Common myeloid progenitor, CD34-positive (primary cell): ENCODE results near the gene HIP1.

Experiments used
- CTCF ChIA-PET: fragments of 350-600 bp; sonication (Branson Sonifier 250); formaldehyde crosslinking; loops from one replicate; lab custom pipeline; 2021; ENCODE audit warnings: antibody characterized with exemption; lab: Charles Lee
- POLR2A ChIA-PET: fragments of 350-600 bp; sonication (Branson Sonifier 250); formaldehyde crosslinking; loops from one replicate; lab custom pipeline; 2021; ENCODE audit warnings: antibody characterized with exemption; lab: Charles Lee
- DNase-seq, 3 donors: peaks; one replicate each; pipeline versions ENCODE4 v3.0.0 to v3.0.0-alpha.2; 2013
- H3K27ac ChIP-seq, 2 experiments: 1 replicate in 1 of 2; 2 replicates in 1 of 2; pipeline ENCODE4 v1.7.0; 2013; ENCODE audit warnings: inconsistent platforms in 2 of 2, low read length in 2 of 2, mild to moderate bottlenecking in 2 of 2, low read depth in 1 of 2, moderate library complexity in 1 of 2; ENCODE audit not compliant: severe bottlenecking in 2 of 2, insufficient read depth in 1 of 2, poor library complexity in 1 of 2
- H3K27me3 ChIP-seq, 5 experiments: replicated peaks in 2 of 5; 1 replicate in 3 of 5; 2 replicates in 2 of 5; pipeline versions ENCODE4 v1.6.1 to v1.7.0; 2013; ENCODE audit warnings: low read length in 4 of 5, mild to moderate bottlenecking in 2 of 5, moderate library complexity in 2 of 5, inconsistent platforms in 1 of 5; ENCODE audit not compliant: insufficient read depth in 5 of 5, control insufficient read depth in 4 of 5
- H3K36me3 ChIP-seq, 4 experiments: 1 replicate in 2 of 4; 2 replicates in 2 of 4; pipeline versions ENCODE4 v1.6.1 to v1.7.0; 2013; ENCODE audit warnings: low read length in 3 of 4, control low read depth in 1 of 4, mild to moderate bottlenecking in 1 of 4; ENCODE audit not compliant: control insufficient read depth in 4 of 4, insufficient read depth in 4 of 4
- H3K4me1 ChIP-seq, 4 experiments: 1 replicate in 3 of 4; 2 replicates in 1 of 4; pipeline versions ENCODE4 v1.6.1 to v1.7.1; 2013; ENCODE audit warnings: low read length in 3 of 4, mild to moderate bottlenecking in 3 of 4, control low read depth in 1 of 4, inconsistent platforms in 1 of 4, moderate library complexity in 1 of 4; ENCODE audit not compliant: control insufficient read depth in 4 of 4, insufficient read depth in 4 of 4; ENCODE audit errors: control extremely low read depth in 1 of 4
- H3K4me3 ChIP-seq, 7 experiments: 1 replicate in 4 of 7; 2 replicates in 3 of 7; pipeline versions ENCODE4 v1.5.1 to v1.7.0; 2013; ENCODE audit warnings: mild to moderate bottlenecking in 7 of 7, low read length in 6 of 7, moderate library complexity in 6 of 7, inconsistent platforms in 2 of 7, low read depth in 2 of 7, control low read depth in 1 of 7; ENCODE audit not compliant: insufficient read depth in 4 of 7, control insufficient read depth in 1 of 7; ENCODE audit errors: extremely low read depth in 1 of 7
- H3K9me3 ChIP-seq, 5 experiments: 1 replicate in 4 of 5; 2 replicates in 1 of 5; pipeline versions ENCODE4 v1.6.1 to v1.7.1; 2013; ENCODE audit warnings: low read length in 4 of 5, mild to moderate bottlenecking in 2 of 5, inconsistent platforms in 1 of 5, low read depth in 1 of 5, moderate library complexity in 1 of 5; ENCODE audit not compliant: control insufficient read depth in 4 of 5, insufficient read depth in 2 of 5; ENCODE audit errors: control extremely low read depth in 1 of 5
- WGBS: methylation state at CpG from one replicate; pipeline ENCODE4 v1.1.5; 2013; ENCODE audit not compliant: insufficient coverage; 5-methylcytosine and 5-hydroxymethylcytosine counted together

HIP1 gene

GRCh38 chr7:75669579-75669978, 69.2 kb downstream of the HIP1 start:
- H3K4me1 ChIP-seq, result peaks cover 0 to 1% (median 0%) of the 10 kb centered on the region in 4 experiments
- H3K4me3 ChIP-seq, result no peak overlapping the region
- POLR2A ChIA-PET, result no interaction called here
- H3K36me3 ChIP-seq, result no peaks in the 10 kb centered on the region
- CTCF ChIA-PET, result interaction anchor here (1.2 kb wide), 1 partner anchor 19 kb away, joined by 3 read pairs; no protein-coding TSS in a partner anchor
- H3K27me3 ChIP-seq, result no peaks in the 10 kb centered on the region
- H3K27ac ChIP-seq, result no peak overlapping the region
- DNase-seq, result no peak
- 76% methylated on average over 3 of the region's 4 CpGs for WGBS
- no peaks in the 10 kb centered on the region for H3K9me3 ChIP-seq

DNA sequence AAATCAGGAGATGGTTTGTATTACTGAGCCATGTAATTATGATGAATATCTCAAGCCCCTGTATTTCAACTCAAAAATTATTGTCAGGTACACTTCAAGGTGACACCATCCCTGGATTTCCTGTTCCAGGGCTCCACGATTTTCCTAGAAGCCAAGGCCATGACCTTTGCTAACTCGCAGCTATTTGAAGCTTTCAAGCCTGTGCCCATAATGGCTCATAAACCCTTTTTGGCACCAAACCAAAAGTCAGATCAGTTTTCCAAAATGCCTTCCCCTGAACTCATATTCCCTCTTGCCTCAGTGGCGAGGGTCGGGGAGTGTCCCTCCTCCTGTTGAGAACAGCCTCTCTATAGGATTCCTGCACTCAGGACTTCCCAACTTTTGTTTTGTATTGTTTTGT, 70.8 kb downstream of the HIP1 start:
- no peaks in the 10 kb centered on the region for H3K36me3 ChIP-seq
- no peak for DNase-seq
- no peaks in the 10 kb centered on the region for H3K27me3 ChIP-seq
- ChIA-PET CTCF (no interaction called here), POLR2A (interaction anchor here (0.6 kb wide), 1 partner anchor 351 kb away, joined by 5 read pairs; no protein-coding TSS in a partner anchor)
- 94% methylated on average over 4 of the region's 4 CpGs for WGBS
- H3K27ac ChIP-seq, result no peak overlapping the region
- no peak overlapping the region for H3K4me3 ChIP-seq
- H3K9me3 ChIP-seq, result no peaks in the 10 kb centered on the region
- peaks cover 0 to 1% (median 0%) of the 10 kb centered on the region in 4 experiments for H3K4me1 ChIP-seq

GRCh38 chr7:75663302-75663907, 75.3 kb downstream of the HIP1 start:
- no peak overlapping the region for H3K27ac ChIP-seq
- CTCF ChIA-PET, result interaction anchor here (0.6 to 1.7 kb wide), 2 partner anchors 16 to 101 kb away, joined by 3 to 5 read pairs; no protein-coding TSS in a partner anchor

DNA sequence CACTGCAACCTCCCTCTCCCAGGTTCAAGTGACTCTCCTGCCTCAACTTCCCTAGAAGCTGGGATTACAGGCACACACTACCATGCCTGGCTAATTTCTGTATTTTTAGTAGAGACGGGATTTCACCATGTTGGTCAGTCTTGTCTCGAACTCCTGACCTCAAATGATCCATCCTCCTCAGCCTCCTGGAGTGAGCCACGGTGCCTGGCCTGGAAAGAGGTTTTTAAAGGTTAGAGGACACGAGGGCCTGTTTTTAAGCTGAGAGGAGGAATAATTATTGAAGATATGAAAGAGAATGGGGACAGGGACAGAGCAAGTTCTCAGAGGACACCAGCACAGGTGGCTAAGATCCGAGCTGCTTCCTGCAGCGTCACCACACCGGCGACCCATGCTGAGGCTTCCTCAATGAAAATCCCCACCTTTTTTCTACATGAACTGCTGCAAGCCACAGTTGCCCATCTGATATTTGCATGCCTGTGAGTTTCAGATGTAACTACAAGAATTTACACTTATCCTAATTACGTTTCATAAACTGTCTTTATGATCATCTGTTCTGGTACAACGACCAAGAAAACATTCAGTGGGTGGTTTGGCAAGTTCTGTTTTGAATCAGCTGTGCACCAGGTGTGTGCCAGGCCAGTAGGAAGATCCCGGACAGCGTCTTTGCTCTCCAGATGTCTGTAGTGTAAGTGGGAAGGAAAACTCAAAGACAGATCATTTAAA, 76.0 kb downstream of the HIP1 start:
- H3K27ac ChIP-seq, result no peak overlapping the region
- no peaks in the 10 kb centered on the region for H3K27me3 ChIP-seq
- WGBS, result 97% methylated on average over 7 of the region's 12 CpGs
- H3K36me3 ChIP-seq, result no peaks in the 10 kb centered on the region
- DNase-seq, result no peak
- no peaks in the 10 kb centered on the region for H3K9me3 ChIP-seq
- no peak overlapping the region for H3K4me3 ChIP-seq
- ChIA-PET POLR2A (no interaction called here), CTCF (interaction anchor here (0.5 to 1.7 kb wide), 4 partner anchors 12 to 177 kb away, joined by 3 to 5 read pairs (median 4); partner anchors contain the start of gene POM121C)
- H3K4me1 ChIP-seq, result no peaks in the 10 kb centered on the region

More at GRCh38 chr7:75663302-75663907, 75.3 kb downstream of the HIP1 start:
- Histone ChIP-seq H3K4me1 (no peaks in the 10 kb centered on the region), H3K9me3 (no peaks in the 10 kb centered on the region), H3K27me3 (no peaks in the 10 kb centered on the region), H3K36me3 (no peaks in the 10 kb centered on the region), H3K4me3 (no peak overlapping the region)
- POLR2A ChIA-PET, result no interaction called here
- WGBS, result 84% methylated on average over 4 of the region's 8 CpGs
- DNase-seq, result no peak

DNA sequence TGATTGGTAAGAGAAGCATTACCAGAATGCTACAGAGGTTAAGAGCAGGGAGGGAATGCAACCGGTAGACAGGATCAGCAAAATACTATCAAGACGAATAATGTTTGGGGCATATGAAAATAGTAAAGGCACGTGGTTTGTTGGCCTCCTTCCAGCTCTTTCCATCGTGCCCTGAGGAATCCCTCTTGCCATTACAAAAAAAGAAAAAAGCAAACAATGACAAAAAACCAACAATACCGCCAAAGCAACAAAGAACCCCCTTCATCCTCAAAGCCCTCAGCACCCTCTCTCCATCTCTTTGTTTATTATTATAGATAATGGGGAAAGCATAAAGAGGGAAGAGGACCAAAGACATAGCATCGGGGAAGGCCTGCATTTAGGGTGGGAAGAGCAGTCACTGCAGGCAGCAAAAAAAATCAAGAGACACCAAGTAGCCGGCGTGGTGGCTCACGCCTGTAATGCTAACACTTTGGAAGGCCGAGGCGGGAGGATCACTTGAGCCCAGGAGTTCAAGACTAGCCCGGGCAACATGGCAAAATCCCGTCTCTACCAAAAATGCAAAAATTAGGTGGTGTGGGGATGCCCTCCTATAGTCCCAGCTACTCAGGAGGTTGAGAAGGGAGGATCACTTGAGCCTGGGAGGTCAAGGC, 78.0 kb downstream of the HIP1 start:
- POLR2A ChIA-PET, result interaction anchor here (0.6 kb wide), 1 partner anchor 233 kb away, joined by 3 read pairs; no protein-coding TSS in a partner anchor
- Histone ChIP-seq H3K4me1 (no peaks in the 10 kb centered on the region), H3K4me3 (no peak overlapping the region), H3K9me3 (no peaks in the 10 kb centered on the region), H3K27ac (no peak overlapping the region), H3K36me3 (no peaks in the 10 kb centered on the region), H3K27me3 (no peaks in the 10 kb centered on the region)
- CTCF ChIA-PET, result no interaction called here
- no peak for DNase-seq
- 99% methylated on average over 11 of the region's 13 CpGs for WGBS

DNA sequence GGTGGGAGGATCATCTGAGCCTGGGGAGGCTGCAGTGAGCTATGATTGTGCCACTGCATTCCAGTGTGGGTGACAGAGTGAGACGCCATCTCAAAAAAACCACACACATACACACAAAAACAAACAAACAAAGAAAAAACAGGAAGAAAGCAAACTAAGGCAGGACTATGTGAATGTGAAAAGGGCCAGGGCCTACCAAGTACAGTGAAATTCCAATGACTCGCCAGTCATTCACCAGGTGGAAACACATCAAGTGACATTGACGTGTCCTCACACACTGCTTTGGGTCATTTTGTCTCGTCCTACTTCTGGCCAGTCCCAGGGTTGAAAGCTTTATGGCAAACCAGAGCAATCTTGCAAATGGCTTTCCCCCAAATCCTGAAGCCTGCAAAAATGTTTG, 79.9 kb downstream of the HIP1 start:
- Histone ChIP-seq H3K27ac (no peak overlapping the region), H3K4me1 (no peaks in the 10 kb centered on the region), H3K36me3 (no peaks in the 10 kb centered on the region), H3K27me3 (no peaks in the 10 kb centered on the region), H3K9me3 (no peaks in the 10 kb centered on the region), H3K4me3 (no peak overlapping the region)
- DNase-seq, result no peak
- 95% methylated on average over 3 of the region's 4 CpGs for WGBS
- CTCF ChIA-PET, result no interaction called here
- POLR2A ChIA-PET, result no interaction called here

DNA sequence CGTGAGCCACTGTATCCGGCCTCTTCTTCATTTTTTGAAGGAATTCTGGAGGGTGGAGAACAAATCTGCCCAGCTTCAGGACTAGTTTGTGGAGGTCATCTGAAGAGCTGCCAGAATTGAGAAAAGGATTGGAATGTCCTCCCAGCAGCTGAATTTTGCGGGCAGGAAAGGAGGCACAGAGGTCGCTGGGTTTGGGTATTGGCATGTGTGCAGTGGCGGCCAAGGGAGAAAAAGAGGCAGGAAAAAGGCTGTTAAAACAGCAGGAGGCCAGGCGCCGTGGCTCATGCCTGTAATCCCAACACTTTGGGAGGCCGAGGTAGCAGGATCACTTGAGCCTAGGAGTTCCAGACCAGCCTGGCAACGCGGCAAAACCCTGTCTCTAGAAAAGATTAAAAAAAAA, 80.4 kb downstream of the HIP1 start:
- POLR2A ChIA-PET, result no interaction called here
- Histone ChIP-seq H3K36me3 (no peaks in the 10 kb centered on the region), H3K9me3 (no peaks in the 10 kb centered on the region), H3K4me3 (no peak overlapping the region), H3K4me1 (no peaks in the 10 kb centered on the region), H3K27ac (no peak overlapping the region), H3K27me3 (no peaks in the 10 kb centered on the region)
- CTCF ChIA-PET, result no interaction called here
- no peak for DNase-seq
- 97% methylated on average over 10 of the region's 10 CpGs for WGBS
